Bronchial epithelial cell (primary cell): ENCODE measurements around the gene OCIAD1. TPM values are rescaled to one million over a fixed set of nuclear protein-coding genes. Genes with fewer than 3 reads are reported as not detected.
A peak's percentile ranks its signal among the peaks of the same experiment; 100 is the strongest.

ENCODE experiments used
- DNase-seq: peaks from one replicate; pipeline ENCODE4 v3.0.0-alpha.2; 2010; ENCODE audit warnings: low read depth
- FAIRE-seq: peaks from 2 replicates; lab custom pipeline; 2011; peaks lifted over from hg19 to GRCh38; lab: Jason Lieb, UNC
- H3K27me3 ChIP-seq: 2 replicates; pipeline ENCODE4 v1.5.1; 2011; ENCODE audit warnings: low read length; ENCODE audit not compliant: control insufficient read depth, insufficient read depth
- H3K36me3 ChIP-seq: 2 replicates; pipeline ENCODE4 v1.5.1; 2011; ENCODE audit warnings: low read length; ENCODE audit not compliant: control insufficient read depth, insufficient read depth
- H3K4me3 ChIP-seq: 2 replicates; pipeline ENCODE4 v1.5.1; 2011; ENCODE audit warnings: mild to moderate bottlenecking, low read depth, low read length, control low read depth
- CTCF ChIP-seq: IDR thresholded peaks from 2 replicates; pipeline ENCODE4 v1.5.1; 2011; ENCODE audit warnings: mild to moderate bottlenecking, moderate library complexity, low read length, control low read depth, inconsistent platforms; ENCODE audit not compliant: insufficient read depth, severe bottlenecking
- total RNA-seq: library from RNA; depleted of rRNA; stranded (reverse); fragments of >200 nt; gene quantifications from 2 replicates; pipeline ENCODE4 v1.2.1, GENCODE V29; 2014

The OCIAD1 gene
- total RNA-seq = 81.0 and 97.1 TPM in 2 replicates

GRCh38 chr4:48830706-48831531, at the start of gene OCIAD1:
OCIAD1 (plus strand) TSS chr4:48831088; CDS start chr4:48832625, 1,537 bp downstream.
- peak; percentile 99 for DNase-seq
- Histone ChIP-seq H3K4me3 (peak within 1 kb of the TSS; percentile 100), H3K27me3 (no peaks in the 10 kb centered on the region), H3K36me3 (peaks cover 3% of the 10 kb centered on the region)
- no peak for TF ChIP-seq CTCF
- FAIRE-seq = peak; percentile 28

GRCh38 chr4:48781968-48782367, 48.9 kb upstream of the OCIAD1 start:
- Histone ChIP-seq H3K36me3 (no peaks in the 10 kb centered on the region), H3K4me3 (no peak overlapping the region), H3K27me3 (no peaks in the 10 kb centered on the region)
- DNase-seq (no peak), FAIRE-seq (no peak)
- TF ChIP-seq CTCF = no peak

- Histone ChIP-seq H3K27me3 (no peaks in the 10 kb centered on the region), H3K4me3 (no peak overlapping the region), H3K36me3 (no peaks in the 10 kb centered on the region)
- TF ChIP-seq CTCF = no peak
- DNase-seq (no peak), FAIRE-seq (no peak)
Measured at GRCh38 chr4:48785302-48785701, 45.6 kb upstream of the OCIAD1 start.

GRCh38 chr4:48786549-48786948, 44.3 kb upstream of the OCIAD1 start:
- H3K27me3 ChIP-seq = no peaks in the 10 kb centered on the region

GRCh38 chr4:48787056-48787455, 43.8 kb upstream of the OCIAD1 start:
- no peak overlapping the region for H3K4me3 ChIP-seq
- H3K36me3 ChIP-seq = no peaks in the 10 kb centered on the region
- no peaks in the 10 kb centered on the region for H3K27me3 ChIP-seq
- FAIRE-seq = no peak
- DNase-seq = no peak
- TF ChIP-seq CTCF = no peak

More at GRCh38 chr4:48786549-48786948, 44.3 kb upstream of the OCIAD1 start:
- H3K4me3 ChIP-seq = no peak overlapping the region
- no peak for FAIRE-seq
- DNase-seq = no peak
- no peaks in the 10 kb centered on the region for H3K36me3 ChIP-seq
- TF ChIP-seq CTCF = no peak

GRCh38 chr4:48790561-48790960, 40.3 kb upstream of the OCIAD1 start:
- FAIRE-seq (no peak), DNase-seq (no peak)
- Histone ChIP-seq H3K27me3 (no peaks in the 10 kb centered on the region), H3K36me3 (no peaks in the 10 kb centered on the region), H3K4me3 (no peak overlapping the region)
- TF ChIP-seq CTCF = no peak
